ENCODE results near the gene PWP2.
"Not testable (repeated sequence)": the region's sequence is repeated elsewhere in the genome, so short reads cannot be mapped to it uniquely, and the experiment has no call there.

The PWP2 gene

DNA sequence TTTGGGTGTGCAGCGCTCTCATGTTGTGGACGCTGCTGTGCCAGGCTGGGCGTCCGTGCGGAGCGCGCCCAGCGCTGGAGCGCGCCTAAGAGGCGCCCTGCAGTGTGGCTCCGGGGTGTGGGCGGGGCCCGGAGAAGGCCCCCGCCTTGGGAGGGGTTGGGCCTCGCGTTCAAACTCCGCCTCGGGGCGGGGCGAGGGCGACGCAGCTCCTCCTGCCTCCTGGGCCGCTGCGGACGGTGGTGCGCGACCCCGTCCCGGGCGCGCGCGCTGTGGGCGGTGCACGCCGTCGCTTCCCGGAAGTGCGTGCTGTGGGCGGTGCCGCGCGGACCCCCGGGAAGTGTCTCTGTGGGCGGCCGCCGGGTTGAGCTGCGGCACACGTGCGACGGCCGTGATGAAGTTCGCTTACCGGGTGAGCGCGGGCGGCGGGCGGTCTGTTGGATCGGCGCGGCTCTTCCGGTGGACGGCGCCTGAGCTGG lies at the start of gene PWP2:
Gene PWP2 (plus strand): TSS at position 374 of the 476 bp plus-strand sequence. CDS start 18 bp downstream, at position 392.
- peak within 1 kb of the TSS; percentile 68 for H3K4me3 ChIP-seq
- DNase-seq (ENCODE audit: low spot score), result not testable (repeated sequence)
- H3K27ac ChIP-seq, result peak within 1 kb of the TSS in 1 of 2 donors; percentile 76

DNA sequence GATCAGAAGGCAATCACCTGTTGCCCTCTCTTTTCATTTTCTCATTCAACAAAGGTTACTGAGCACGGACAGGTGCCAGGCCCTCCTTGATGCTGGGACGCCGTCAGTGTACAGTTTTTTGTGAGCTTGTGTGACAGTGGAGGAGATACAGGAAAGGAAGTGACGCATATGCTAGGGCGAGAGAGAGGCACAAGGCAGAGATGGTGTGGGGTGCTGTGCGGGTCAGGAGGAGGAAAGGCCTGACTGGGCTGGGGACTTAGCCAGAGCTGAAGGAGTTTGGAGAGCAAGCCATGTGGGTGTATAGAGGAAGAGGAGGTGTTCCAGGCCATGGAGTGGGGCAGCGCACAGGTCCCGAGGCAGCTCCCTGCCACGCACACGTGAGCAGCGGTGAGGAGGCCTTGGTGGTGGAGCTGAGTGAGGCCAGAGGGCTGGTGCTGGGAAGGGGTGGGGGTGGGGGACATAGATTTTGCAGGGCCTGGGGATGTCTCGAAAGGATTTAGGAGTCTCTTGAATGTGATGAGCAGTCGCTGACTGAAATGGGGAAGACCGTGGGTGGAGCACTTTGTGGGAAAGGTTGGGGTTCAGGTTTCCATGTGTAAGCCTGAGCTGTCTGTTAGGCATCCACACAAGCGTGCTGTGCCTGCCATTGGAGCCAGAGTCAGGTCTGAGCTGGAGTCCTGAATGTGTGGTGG lies 49.1 kb upstream of the PWP2 start:
- no peak overlapping the region for H3K4me3 ChIP-seq
- peak; percentile 68 for DNase-seq (ENCODE audit: low spot score)
- TF ChIP-seq, protein P1, sequence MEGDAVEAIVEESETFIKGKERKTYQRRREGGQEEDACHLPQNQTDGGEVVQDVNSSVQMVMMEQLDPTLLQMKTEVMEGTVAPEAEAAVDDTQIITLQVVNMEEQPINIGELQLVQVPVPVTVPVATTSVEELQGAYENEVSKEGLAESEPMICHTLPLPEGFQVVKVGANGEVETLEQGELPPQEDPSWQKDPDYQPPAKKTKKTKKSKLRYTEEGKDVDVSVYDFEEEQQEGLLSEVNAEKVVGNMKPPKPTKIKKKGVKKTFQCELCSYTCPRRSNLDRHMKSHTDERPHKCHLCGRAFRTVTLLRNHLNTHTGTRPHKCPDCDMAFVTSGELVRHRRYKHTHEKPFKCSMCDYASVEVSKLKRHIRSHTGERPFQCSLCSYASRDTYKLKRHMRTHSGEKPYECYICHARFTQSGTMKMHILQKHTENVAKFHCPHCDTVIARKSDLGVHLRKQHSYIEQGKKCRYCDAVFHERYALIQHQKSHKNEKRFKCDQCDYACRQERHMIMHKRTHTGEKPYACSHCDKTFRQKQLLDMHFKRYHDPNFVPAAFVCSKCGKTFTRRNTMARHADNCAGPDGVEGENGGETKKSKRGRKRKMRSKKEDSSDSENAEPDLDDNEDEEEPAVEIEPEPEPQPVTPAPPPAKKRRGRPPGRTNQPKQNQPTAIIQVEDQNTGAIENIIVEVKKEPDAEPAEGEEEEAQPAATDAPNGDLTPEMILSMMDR (IDR thresholded peaks at IDR 0.05), result no peak

GRCh38 chr21:44058652-44058964 lies 48.6 kb upstream of the PWP2 start:
- TF ChIP-seq, protein P1 (IDR thresholded peaks at IDR 0.05), result no peak
- Histone ChIP-seq H3K4me3 (no peak overlapping the region), H3K27ac (no peak overlapping the region)
- DNase-seq (ENCODE audit: low spot score), result peak; percentile 52

More for the DNA sequence above, 49.1 kb upstream of the PWP2 start:
- H3K27ac ChIP-seq, result no peak overlapping the region

DNA sequence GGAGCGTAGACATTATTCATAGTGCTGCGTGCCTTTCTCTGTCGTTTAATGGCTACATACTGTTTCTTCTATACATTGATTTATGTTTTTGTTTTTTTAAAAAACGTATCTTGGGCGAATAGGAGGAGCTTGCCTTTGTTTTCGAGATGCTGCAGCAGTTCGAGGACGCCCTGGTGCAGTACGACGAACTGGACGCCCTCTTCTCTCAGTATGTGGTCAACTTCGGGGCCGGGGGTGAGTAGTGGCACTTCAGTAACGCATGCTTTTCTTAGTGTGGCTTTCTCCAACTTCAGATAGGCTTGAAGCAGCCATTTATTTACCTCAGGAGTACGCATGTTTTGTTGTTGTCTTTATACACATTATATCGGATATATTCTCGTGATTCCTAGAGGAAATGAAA lies 48.2 kb upstream of the PWP2 start:
- H3K4me3 ChIP-seq, result no peak overlapping the region
- TF ChIP-seq, protein P1 (IDR thresholded peaks at IDR 0.05), result no peak
- H3K27ac ChIP-seq, result no peak overlapping the region
- peak; percentile 49 for DNase-seq (ENCODE audit: low spot score)

DNA sequence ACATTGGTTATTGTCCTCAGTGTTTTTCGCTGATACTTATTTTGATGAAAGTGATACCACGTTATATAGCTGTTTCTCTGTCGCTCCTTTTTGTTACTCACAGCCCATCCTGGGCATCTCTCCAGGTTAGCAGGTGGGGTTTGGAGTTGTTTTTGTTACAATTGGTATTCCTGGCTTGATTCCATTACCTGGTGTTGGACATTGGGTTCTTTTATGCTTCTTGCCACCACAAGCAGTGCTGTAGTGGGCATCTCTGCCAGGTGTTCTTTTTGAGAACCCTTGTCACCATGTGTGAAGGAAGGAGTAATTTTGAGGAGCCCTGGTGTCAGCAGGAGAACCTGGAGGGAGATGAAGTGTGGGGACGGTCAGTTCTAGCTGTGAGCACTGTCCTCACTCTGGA lies 47.5 kb upstream of the PWP2 start:
- no peak overlapping the region for H3K27ac ChIP-seq
- H3K4me3 ChIP-seq, result no peak overlapping the region
- TF ChIP-seq, protein P1 (IDR thresholded peaks at IDR 0.05), result no peak
- DNase-seq (ENCODE audit: low spot score), result peak; percentile 29

GRCh38 chr21:44062380-44062779 lies 44.8 kb upstream of the PWP2 start:
- TF ChIP-seq, protein P1 (IDR thresholded peaks at IDR 0.05), result no peak
- Histone ChIP-seq H3K27ac (no peak overlapping the region), H3K4me3 (no peak overlapping the region)
- DNase-seq (ENCODE audit: low spot score), result peak; percentile 38

GRCh38 chr21:44063151-44063912 lies 43.9 kb upstream of the PWP2 start:
- Histone ChIP-seq H3K27ac (no peak overlapping the region), H3K4me3 (no peak overlapping the region)
- peak; percentile 31 for DNase-seq (ENCODE audit: low spot score)
- TF ChIP-seq, protein P1 (IDR thresholded peaks at IDR 0.05), result no peak

Data from coronary artery (tissue), 2 donors.